ENCODE results near the gene BEST3.

The BEST3 gene

DNA sequence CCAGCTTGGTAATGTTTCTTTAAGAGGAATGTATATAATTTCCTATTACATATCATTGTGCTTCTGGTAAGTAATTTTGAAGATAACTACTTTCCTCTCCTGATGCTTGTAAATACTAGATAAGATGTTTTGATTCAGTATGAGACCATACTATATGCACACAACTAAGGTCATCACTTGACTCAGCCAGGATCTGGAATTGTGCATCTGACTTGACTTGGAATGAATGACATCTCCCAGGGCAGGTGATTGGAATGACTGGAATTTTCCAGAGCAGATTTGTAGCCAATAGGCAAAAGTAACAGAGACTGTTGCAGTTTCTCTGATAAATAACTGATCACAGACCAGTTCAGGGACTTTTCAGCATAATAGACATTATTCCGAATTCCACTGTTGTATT, 11.1 kb downstream of the BEST3 start:
- DNase-seq, result no peak

GRCh38 chr12:69687390-69687789, 11.7 kb downstream of the BEST3 start:
- no peak for DNase-seq

DNA sequence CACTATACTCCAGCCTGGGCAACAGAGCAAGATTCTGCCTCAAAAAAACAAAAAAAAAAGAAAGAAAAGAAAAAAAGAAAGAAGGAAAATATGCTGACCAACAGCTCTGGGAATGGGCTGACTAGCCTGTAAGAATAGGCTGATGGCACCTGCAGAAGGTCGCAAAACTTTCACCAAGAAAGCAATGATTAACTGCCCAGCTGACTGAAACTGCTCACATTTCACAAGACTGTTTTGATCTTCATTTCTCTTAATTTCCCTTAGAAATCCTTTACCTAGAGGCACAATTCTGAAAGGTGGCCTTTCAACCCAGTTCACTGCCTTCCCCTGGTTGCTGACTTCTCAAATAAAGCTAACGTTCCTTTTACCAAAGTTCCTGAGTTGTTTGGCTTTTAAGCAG, 12.4 kb downstream of the BEST3 start:
- DNase-seq, result no peak

DNA sequence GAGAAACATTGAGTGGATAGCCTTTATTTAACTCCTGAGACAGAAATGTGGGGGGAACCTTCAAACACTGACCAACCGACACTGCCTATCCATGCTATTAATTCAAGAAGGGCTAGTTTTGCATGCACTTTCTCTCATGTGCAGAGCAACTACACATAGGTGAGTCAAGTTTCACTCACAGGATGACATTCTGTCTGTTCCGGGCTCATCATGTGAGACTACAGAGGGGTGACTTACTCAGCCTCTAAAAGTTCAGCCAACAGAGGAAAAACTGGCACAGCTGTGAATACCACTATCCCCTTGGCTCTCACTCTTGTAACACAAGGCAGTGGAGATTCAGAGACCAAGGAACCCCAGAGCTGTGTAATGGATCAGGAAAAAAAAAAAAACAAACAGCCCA, 13.3 kb downstream of the BEST3 start:
- DNase-seq, result no peak

GRCh38 chr12:69684466-69684865, 14.6 kb downstream of the BEST3 start:
- DNase-seq, result peak in 2 of 51 donors; percentile 12 to 14

DNA sequence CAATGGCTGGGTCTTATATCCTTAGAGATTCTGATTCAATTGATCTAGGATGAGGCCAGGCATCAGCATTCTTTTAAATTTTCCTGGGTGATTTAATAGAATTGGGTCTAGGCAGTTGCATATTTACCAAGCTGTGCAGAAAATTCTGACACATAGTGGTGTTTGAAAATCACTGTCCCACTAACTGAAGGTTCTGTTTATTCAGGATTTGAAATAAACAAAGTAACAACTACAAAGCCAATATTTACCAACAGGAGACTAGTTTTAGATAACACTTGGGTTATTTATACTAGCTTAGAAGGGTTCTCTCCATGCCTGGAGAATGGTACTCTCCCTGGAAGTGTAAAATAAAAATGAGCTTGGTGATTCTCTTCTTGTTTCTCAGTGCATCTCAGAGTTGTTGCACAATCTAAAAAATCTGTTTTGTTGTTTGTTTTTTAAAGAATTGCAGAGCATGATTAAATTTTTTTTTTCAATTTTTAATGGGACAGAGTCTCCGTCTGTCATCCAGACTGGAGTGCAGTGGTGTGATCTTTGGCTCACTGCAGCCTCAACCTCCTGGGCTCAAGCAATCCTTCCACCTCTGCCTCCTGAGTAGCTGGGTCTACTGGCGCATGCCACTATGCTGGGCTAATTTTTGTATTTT, 16.9 kb downstream of the BEST3 start:
- DNase-seq, result no peak

- no peak for DNase-seq
Observed at GRCh38 chr12:69679119-69679518, 20.0 kb downstream of the BEST3 start.

DNA sequence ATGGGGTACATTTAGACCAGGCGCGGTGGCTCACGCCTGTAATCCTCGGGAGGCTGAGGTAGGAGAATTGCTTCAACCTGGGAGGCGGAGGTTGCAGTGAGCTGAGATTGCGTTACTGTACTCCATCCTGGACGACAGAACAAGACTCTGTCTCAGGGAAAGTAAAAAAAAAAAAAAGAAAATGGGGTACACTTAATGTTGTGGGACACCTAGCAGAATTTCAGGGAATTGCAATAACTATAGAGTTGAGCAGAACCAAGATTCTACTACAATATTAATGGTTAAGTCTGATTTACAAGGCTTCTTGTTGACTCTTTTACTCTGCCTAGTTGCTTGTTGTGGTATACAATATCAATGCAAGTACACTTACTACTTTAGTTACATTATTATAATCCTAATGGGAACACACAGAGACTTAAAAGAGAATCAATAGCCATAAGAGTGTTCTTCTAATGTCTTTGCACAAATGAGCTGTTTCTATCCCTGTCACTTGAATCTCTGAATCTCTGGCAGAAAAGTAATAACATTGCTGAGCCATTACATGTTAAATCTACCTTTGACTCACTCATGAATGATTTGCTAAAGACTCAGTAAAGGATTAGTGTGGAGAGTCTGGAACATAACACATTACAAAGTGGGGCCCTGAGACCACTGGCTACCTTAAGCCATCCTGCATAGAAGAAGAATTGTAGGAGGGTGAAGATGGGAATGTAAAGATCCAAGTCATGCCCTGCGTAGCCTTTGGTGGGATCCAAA, 22.7 kb downstream of the BEST3 start:
- DNase-seq, result no peak

GRCh38 chr12:69672195-69672594, 26.9 kb downstream of the BEST3 start:
- DNase-seq, result no peak

DNA sequence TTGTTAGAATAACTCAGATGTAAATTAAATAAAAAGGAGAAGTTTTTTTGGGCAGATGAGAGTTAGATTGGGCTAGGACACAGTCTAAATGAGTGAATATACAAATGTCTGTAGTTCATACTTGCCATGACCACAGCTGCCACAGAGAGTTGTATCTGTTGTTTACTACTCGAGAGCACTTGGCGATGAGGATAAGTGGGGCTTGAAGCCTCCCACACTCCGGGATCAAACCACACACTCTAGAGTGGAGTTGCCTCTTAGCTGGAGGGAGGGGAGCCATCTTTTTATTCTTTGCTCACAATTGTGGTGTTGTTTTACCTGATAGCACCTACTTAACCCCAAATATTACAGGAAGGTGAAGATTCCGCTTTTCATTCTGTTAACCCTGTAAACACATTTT, 27.5 kb downstream of the BEST3 start:
- DNase-seq, result no peak

GRCh38 chr12:69666798-69667197, 32.3 kb downstream of the BEST3 start:
- no peak for DNase-seq

DNA sequence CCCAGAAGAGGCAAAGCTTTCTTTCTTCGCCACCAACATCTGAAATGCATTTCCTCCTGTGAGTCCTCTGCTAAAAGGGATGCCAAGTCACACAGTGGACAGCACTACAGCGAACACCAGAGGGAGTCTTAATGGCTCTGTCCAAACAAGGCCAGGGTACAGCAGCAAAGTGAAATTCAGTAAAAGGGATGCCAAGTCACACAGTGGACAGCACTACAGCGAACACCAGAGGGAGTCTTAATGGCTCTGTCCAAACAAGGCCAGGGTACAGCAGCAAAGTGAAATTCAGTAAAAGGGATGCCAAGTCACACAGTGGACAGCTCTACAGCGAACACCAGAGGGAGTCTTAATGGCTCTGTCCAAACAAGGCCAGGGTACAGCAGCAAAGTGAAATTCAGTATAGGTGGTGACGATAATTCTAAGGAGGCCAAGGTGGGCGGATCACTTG, 34.1 kb downstream of the BEST3 start:
- peak in 1 of 51 donors; percentile 2 for DNase-seq

GRCh38 chr12:69663726-69664125, 35.4 kb downstream of the BEST3 start:
- DNase-seq, result no peak

GRCh38 chr12:69662764-69663163, 36.3 kb downstream of the BEST3 start:
- no peak for DNase-seq

GRCh38 chr12:69661386-69661785, 37.7 kb downstream of the BEST3 start:
- no peak for DNase-seq

- no peak for DNase-seq
Observed at GRCh38 chr12:69660164-69660863, 38.8 kb downstream of the BEST3 start.

- no peak for DNase-seq
Observed at GRCh38 chr12:69658203-69658602, 40.9 kb downstream of the BEST3 start.

GRCh38 chr12:69657376-69658137, 41.5 kb downstream of the BEST3 start:
- DNase-seq, result no peak

GRCh38 chr12:69655616-69656340, 43.3 kb downstream of the BEST3 start:
- no peak for DNase-seq

DNA sequence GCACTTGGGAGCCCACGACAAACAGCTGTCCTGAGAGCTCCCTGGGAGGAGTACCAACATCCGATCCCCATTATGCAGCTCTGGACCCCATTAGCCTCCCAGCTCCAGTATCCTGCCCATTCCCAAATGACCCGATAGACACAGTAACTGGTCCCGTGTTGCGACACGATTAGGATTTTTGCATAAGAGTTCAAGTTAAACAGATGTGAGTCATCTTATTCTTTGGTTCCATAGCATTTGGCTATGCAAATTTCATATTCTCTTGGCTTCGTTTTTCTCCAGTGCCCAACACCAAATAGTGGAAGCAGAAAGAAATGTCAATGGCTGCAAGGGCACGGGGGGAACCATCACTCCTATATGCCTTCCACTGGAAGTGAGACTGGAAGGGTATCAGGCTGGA, 45.4 kb downstream of the BEST3 start:
- DNase-seq, result no peak

DNA sequence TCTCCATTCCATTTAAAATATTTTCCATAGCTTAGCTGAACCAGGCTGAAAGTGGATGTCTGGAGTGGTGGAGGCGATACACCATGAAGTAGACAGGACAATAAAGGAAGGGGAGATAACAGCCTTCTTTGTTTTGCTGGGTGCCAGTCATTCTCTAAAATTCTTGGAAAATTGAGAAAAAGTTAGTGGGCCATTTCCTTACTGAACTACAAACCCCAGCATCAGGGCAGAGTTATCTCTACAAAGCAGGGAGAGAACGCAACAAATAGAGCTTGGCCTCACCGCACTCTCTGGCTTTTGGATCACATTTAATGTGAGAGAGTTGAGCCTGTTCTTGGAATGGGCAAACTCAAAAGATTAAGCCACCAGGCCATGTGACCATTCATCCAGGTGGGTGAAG, 47.2 kb downstream of the BEST3 start:
- DNase-seq, result no peak

Measured in hypothalamus (tissue), 51 donors.